ENCODE data around the gene PDE10A.
A peak's percentile ranks its signal among the peaks of the same experiment; 100 is the strongest.

The PDE10A gene

DNA sequence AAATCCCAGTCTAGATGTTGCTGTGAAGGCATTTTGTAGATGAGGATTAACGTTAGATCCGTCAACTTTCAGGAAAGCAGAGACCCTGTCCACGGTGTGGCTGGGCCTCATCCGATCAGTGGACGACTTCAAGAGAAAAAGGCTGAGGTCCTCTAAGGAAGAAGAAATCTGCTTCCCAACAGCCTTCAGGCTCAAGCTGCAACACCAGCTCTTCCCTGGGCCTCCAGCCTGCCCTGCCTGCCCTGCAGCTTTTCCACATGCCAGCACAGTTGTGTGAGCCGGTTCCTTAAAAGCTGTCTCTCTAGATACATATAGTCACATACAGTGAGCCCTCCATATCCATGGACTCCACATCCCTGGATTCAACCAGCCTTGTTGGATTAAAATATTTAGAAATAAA lies 14.1 kb upstream of the PDE10A start:
- FAIRE-seq, result no peak

DNA sequence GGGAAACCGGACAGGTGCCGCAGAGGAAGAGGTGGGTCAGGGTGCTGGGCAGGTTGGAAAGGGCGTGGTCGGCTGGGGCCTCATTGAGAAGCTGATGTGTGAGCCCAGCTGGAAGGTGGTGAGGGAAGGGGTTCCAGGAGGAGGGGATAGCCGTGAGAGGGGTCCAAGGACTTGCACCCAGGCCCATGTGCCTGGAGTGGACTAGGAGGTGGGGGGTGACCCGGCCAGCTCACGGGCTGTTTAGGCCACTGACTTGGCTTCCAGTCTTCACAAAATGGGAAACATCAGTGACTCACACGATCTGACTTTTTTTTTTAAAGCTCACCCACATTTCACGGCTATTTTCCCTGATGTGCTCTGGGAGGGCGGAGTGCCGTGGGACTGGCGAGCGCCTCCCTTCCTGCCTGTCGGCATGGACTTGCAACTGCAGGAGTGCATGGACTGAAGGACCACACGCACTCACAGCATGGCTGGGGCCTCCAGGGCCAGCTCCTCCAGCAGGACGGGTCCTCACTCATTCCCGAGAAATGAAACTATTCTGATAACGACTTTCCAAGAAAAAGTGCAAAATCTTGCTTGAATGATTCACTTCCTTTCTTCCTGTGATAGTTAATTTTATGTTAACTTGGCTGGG lies 13.5 kb upstream of the PDE10A start:
- no peak for FAIRE-seq

DNA sequence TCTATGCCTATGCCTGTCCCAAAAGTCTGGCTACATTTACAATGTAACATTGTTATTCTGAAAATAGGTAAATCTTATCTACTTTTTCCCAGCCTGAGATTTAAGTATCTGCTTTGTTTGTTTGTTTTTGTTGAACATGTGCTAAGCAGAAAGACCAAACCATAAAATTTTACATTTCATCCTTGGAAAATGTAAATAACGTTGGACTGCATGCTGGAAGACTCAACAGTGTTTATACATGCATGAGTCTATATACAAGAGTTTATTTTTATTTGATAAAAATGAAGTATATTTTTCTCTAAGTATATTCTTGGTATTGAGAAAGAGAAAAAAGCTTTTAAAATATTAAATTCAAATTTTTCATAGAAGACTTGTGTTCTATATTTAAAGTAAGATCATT lies 12.1 kb upstream of the PDE10A start:
- FAIRE-seq, result peak; percentile 76

DNA sequence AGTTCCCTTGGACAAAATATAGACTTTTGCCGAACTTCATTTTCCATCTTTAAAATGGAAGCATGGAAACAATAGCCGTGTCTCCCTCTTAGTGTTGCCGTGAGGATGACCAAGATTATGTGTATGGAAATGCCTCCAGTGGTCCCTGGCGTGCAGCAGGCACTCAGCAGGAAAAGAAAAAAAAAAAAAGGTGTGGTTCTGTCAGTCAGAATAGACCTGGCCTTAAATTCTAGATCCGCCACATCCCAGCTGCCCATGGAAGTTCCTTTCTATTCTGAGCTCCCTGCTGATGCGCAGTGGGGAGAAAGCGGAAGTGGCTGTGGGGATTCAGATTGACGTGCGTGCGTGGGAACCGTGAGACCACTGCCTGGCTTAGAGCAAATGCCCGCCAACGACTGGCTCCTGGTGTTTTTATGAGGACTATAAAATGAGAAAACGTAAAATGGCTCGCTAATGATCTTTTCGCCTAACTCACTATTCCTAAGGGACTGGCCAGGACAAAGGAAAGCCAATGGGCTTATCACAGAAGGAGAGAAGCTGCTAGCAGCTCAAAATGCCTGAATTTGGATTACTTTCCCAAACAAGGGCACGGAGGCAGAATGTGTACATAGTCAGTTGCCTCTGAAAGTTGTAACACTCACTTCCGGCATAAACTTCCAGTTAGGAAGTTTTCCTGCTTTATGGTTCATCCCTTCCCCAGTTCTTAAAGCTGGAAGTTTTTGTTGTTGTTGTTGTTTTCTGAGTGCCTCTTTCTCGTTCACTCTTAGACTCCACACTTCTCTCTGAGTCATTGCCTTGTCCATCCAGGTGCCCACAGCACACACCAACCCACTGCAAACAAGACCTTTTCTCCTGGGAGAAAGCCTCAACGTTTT lies 11.4 kb upstream of the PDE10A start:
- FAIRE-seq, result no peak

DNA sequence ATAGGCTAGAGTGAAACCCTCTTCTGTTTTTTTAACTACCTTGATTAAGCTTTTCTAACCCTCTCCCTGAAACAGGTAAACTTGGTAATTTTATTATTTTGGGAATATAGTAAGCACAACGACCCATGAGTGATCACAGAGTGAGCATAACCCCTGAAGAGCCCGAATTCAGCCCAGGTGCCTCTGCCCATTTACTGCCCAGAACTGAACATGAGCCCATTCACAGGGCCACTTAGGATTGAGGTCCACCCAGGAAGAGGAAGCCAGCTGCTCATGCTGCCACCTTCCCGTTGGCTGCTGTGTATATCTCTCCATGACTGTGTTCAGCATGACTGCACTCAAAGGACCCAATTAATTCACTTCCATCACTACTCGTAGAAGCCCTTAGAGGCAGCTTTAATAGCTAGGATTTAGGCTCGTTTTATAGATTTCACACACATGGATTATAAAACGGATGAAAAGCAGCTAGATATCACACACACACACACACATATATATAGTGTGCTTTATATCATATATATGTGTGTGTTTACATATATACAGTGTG lies 8.3 kb upstream of the PDE10A start:
- no peak for FAIRE-seq

DNA sequence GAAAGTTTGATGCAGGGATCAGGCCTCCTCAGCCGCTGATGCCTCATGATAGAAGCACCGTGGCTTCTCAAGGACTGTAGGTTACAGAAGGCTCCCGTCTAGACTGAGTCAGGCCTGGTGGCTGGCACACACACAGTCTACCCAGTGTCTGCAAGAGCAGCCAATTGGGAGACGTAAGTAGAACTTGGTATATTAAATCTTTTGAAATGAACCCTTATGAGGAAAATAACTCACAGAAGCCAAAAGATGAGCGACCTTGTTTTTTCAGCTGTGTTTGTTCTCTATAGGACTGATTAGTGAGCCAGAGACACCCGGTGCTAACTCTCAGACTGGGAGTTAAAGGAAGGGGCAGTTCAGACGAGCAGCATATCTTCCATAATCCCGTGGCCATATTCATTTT lies 5.9 kb upstream of the PDE10A start:
- FAIRE-seq, result no peak

DNA sequence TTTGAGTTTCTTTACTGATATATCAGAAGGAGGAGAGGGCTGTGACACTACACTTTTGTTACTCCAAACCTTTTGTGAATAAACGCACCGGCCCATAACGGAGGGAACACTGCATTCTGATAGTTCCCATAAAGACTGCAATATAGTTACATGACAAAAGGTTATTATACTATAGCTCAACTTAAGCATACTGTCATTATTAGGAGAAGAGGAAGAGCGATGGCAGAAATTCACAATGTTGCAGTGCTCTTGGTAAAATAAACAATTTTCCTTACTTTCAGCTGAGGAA lies 2.3 kb upstream of the PDE10A start:
- no peak for FAIRE-seq

DNA sequence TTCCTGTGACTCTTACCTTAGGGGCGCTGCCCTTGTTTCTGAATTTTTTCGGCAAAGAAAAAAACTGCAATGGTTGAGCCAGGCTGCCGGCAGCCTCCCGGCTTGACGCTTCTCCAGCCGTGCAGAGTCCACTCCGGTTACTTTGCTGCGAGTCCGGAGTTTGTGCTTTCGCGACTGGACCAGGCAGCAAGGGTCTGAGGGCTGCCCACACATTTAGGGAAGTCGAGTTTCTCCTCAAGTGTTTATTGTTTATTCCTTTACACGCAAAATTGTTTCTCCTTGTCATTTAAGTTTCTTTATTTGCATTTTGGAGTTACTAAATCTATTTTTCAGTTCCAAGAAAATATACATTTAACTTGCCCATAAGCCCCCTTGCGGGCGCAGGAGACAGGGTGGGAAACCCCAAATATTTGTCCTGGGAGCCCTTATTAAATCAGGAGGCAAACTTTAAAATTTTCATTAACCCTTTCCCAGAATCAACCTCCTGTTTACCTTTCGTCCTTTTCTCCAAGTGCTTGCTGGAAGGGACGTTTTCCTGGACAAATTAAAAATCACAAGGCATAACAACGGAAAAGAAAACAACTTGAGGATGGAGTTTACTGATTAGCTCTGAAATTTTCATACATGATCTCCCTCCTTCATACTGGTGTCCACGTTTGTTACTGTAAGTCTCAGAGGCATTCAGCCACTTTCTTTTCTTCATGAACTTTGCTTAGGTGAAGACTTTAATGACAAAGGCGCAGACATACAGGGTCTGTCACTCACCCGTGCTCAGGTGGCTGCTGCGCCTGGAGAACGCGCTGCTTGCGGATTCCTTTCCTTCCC lies 1.7 kb upstream of the PDE10A start:
- FAIRE-seq, result no peak

DNA sequence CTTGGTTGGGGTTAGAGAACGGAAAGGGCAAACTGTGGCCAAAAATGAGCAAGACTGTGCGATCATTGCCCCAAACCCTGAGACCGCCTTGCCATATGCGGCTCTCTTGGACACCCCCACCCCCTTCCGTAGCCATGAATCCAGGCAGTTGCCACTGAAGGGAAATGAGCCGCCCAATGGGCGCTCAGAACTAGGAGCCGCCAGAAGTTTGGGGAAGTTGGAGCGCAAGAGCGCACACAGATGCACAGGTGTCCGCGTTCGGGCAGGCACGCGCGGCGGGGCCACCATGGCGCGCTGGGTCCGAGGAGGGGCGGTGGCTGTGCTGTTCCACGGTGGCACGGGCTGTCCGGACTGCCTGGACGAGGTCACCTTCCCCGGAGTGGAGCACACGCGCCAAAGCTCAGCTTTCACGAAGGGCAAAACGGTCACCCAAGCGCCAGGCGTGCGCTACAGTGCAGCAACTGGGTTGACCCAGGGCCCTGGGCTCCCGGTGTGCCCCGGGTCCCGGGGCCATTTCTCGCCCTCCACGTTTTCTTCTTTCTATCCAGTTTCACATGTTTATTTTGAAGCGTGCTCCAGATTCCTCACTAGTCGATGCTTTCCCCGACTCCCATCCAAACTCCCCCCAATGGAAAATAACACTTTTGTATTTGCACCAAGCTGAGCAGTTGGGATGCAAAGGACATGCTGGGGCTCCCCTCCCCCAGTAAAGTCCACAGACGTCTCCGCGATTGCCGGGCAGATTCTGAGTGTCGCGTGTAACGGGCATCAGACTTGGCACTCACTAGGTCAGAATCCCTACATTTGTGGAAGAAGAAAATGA lies 906 bp upstream of the PDE10A start:
- FAIRE-seq, result no peak

DNA sequence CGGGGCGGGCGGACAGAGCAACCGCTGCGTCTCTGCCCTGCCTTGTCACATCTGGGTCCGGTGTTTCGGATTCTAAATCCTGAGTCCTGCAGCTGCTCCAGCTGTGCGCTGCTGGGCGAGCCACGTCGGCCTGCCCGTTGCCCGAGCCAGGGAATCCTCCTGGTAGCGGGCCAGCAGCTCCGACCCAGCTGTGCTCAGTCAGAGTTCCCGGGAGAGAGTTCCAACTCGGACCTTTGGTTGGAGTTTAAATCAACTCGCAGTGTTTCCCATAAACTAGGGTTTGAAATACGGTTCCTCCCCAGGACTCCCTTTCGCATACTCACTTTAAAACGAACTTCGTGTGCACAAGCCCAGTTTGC lies 315 bp upstream of the PDE10A start:
- FAIRE-seq, result no peak

DNA sequence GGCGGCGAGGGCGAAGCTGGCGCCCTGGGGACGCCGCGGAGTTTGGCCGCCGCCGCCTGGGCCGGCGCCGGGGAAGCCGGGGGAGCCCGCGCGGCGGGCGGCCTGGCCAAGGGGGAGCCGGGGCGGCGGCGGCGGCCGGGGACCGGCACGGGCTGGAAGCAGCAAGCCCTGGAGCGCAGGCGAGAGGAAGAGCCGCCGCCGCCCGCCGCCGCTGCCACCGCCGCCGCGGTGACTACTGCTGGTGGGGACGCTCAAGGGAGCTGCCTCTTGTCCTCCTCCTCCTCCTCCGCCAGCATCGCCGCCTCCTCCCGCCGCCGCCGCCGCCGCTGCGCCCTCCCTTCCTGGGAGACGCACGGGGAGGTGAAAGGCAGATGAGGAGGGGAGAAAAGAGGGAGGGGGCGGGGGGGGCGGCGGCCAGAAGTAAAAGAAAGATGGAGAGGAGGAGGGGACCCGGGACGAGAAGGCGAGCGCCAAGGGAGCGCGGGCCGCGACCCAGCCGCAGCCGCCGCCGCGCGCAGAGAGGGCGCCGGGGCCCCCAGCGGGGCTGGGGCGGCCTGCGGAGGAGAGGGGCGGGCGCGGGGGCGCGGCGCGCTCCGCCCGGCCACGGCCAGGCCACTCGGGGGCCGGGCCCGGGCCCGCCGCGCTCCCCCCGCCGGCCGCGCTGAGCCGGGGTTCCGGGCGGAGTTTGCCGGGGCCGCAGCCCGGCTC lies 846 bp downstream of the PDE10A start:
- no peak for FAIRE-seq

DNA sequence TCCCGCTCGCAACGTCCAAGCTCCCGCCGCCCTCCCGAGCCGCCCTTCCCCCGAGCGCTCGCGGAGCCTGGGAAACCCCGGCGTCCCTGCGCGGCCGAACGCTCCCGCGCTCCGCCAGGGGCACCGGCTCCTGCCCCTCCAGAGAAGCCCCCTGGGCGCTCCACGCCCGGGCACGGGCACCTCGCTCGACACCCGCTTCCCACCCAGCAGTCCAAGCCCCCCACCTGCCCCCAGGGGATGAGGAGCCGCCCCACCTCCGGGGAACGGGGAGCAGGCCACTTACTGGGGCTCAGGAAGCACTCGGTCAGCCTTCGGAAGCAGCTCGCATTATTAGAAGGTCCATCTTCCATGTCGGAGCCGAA lies 1.4 kb downstream of the PDE10A start:
- no peak for FAIRE-seq

DNA sequence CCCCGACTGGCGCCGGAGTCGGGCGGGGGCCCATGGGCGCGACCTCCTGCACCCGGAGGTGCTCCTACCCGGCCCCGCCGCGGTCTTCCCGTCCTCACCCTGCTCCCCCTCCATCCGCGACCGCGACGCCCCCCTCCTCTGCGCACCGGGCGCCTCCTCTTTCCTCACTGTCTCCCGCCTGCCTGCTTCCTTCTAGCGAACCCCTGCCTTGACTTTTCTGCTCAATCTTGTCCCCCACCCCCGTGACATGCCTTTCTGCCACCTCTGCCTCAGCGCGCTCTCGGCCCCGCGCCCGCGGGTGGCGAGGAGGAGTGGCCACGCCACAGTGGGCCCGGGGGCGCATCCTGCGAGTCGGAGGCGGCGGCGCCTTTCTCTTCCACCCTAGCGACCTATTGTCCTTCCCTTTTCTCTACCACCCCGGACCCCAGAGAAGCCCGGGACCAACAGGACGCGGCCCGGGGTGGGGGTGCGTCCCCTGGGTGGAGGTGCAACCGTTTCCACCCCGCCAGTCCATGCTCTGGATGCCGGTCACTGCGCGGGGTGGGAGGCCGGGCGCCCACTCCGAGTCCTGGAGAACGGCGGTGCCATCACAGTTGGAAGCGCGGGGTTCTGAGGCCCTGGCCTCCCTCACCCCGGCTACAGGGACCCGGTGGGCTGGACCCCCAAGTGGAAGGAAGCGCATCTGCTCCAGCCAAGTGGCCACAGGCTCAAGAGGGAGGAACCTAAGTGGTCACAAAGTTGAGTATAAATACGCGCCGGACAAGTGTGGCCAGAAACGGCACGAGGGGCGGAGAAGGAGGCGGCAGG lies 2.0 kb downstream of the PDE10A start:
- no peak for FAIRE-seq

DNA sequence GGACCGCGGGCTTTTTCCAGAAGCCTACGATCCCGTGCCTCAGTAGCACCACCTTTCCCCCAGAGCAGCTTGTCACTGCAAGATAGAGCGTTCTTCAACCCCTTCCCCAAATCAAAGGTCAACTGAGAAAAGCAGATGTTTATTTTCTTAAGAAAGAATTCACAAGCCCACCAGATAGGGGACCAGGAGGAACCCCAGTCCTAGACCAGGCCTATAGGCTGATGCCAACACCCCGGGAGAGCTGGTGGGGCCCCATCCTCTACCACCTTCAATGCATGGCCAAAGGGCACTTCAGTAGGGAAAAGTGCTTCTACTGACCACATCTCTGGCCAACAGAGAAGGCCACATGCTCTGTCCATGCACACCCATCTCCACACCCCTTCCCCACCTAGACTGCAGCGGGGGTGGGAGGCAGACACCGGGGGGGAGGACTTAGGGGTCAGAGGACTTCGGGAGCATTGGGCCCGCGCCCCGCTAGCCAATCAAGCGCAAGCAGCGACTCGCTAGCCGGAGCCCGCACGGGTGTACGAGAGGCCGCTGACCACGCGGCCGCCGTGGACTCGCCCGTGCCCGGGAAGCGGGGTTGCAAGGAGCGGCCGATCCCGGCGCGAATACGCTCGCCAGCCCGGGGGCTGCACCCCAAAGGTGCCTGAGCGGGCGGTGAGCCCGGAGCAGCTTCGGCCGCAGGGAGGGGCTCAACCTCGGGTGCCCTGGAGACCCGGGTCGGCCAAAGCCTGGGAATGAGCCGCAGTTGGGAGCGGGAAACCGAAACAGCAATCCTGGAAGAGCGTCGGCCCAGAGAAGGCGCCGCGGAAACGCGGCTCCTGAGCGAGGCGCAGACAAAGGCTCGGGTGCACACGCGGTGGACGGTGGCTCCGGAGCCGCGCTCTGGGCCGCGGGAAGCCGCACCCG lies 2.8 kb downstream of the PDE10A start:
- FAIRE-seq, result no peak

DNA sequence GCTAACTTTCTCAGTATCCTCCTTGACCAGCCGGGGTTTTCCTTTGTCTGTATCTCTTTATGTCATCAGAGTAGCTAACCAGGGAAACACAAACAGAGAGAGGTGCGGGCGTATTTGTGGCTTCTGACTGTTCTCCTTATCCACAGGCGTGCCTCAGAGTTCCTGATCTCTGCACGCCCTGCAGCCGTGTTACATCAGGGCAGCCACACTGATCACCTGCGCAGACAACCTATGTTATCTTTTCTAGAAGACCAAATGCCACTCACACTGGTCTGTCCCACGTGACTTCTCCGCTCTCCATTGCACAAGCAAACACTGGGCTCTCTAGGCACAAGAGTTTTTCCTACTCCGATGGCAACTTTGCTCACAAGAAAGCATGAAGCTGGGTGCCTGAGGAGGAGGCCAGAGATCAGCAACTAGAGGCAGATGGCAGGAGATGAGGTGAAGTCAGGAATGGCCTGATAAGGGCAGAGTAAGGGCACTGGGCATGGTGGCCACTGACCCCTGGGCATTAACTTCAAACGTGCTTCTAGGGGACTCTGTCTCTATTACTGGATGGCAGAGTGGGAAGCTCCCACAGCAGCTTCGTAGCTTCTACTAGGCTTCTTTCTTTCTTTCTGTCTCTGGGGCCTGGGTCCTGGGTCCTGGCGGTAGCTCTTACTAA lies 4.5 kb downstream of the PDE10A start:
- no peak for FAIRE-seq

DNA sequence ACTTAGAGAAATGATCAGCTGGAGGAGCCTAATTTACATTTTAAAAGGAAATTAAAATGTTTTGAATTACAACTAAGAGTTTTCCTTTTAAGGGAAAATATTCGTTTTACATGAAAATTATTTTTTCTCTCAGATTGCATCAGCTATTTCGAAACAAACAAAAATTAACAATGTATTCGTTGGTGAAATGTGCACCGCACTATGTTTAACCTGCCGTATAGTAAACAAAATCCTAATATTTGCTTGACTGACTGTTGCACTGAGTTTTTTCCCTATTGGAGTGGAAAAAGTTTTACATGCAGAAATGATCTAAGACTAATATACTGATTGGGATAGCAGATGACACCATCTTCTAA lies 5.7 kb downstream of the PDE10A start:
- no peak for FAIRE-seq

DNA sequence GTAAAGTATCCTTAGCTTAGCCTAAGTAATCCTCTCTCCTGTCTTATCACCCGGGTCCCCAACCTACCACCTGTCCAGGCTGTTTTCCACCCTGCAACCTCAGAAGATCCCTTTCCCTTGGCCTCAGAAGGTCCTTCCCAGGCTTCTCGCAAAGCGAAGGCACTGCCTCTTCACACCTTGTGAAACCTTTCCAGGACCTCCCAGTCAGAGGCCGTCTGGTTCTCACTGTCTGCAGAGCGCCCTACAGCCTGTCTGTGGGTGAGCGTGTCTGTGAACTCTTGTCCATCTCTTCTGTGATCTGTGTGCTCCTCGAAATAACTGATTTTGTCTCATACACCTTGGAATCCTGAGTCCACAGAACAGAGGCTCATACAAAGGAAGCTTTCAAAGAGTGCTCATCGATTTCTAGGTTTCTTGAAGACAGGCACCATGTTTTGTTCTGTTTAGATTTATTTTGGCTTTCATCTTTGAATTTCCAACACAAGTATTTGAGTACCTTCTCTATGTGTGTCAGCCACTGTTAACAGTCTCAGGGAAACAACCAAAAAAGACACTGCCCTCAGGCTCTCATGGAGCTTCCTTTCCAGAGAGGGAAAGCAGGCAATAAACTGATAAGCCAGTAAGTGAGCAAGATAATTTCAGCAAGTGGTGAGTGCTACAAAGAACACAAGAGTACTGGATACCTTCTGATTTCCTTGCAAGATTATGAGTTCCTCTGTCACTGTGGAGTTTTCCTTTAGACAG lies 6.3 kb downstream of the PDE10A start:
- no peak for FAIRE-seq

DNA sequence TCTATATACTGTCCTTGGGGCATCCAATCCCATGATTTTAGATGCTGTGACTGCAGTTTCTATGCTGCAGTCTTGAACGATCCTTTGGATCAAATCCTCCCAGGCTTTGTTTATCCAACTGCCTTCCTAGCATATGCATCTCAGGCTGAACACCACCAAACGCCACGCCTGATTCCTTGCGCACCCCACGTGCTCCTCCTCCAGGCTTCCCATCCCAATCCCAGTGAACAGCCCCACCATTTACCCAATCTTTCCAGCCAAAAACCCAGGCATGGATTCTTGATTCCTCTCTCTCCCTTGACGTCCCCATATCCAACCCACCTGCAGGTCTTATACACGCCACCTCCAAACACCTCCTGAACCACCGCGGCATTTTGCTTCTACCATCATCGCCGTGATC lies 7.8 kb downstream of the PDE10A start:
- no peak for FAIRE-seq

DNA sequence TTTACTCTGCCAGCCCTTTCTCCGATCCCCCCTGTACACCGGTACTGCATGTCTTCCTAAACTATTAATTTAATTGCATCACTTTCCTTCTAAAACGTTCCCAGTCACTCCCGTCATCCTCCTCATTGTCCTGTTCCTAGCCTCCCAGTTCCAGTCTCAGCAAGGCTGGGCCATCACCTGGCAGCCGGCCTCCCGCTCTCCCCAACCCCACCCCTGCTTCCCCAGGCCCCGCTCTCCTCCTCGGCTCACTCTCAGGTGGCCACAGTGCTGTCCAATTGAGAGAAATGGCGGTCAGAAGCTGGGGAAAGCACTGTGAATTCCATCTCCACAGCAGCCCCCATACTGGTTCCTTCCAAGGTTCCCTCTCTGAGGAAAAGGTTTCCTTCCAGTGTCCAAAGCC lies 8.9 kb downstream of the PDE10A start:
- no peak for FAIRE-seq

All from endometrium (tissue), 2 donors.